Stromal cell of bone marrow (primary cell): ENCODE measurements around the gene BRD3OS.
A peak's percentile ranks its signal among the peaks of the same experiment; 100 is the strongest.
"Not testable (repeated sequence)": the region's sequence is repeated elsewhere in the genome, so short reads cannot be mapped to it uniquely, and the experiment has no call there.

ENCODE experiments used
- DNase-seq: peaks from one replicate; pipeline ENCODE4 v3.0.0-alpha.2; 2012; ENCODE audit warnings: low read depth

BRD3OS gene

GRCh38 chr9:134063571-134064450 lies 38.5 kb downstream of the BRD3OS start:
- DNase-seq = no peak

GRCh38 chr9:134064711-134065110 lies 39.4 kb downstream of the BRD3OS start:
- DNase-seq = no peak

- peak; percentile 31 for DNase-seq
These were observed 40.5 kb downstream of the BRD3OS start for GRCh38 chr9:134065612-134066419.

GRCh38 chr9:134066526-134066912 lies 41.2 kb downstream of the BRD3OS start:
- DNase-seq = no peak

GRCh38 chr9:134066913-134067851 lies 41.9 kb downstream of the BRD3OS start:
- no peak for DNase-seq

GRCh38 chr9:134067904-134068743 lies 42.8 kb downstream of the BRD3OS start, which contains the start of gene BRD3:
Gene BRD3, minus strand, starts transcription at chr9:134068026. Its CDS starts 14,549 bp downstream, at chr9:134053477.
- DNase-seq = peak; percentile 84

GRCh38 chr9:134068744-134069479 lies 43.6 kb downstream of the BRD3OS start:
- no peak for DNase-seq

GRCh38 chr9:134069480-134070399 lies 44.5 kb downstream of the BRD3OS start:
- no peak for DNase-seq

- no peak for DNase-seq
These were observed 45.9 kb downstream of the BRD3OS start for GRCh38 chr9:134071149-134071548.

GRCh38 chr9:134072683-134073082 lies 47.4 kb downstream of the BRD3OS start:
- not testable (repeated sequence) for DNase-seq

- DNase-seq = no peak
These were observed 48.2 kb downstream of the BRD3OS start for GRCh38 chr9:134073500-134073899.

- not testable (repeated sequence) for DNase-seq
These were observed 50.4 kb downstream of the BRD3OS start for GRCh38 chr9:134075689-134076088.

GRCh38 chr9:134076644-134077043 lies 51.4 kb downstream of the BRD3OS start:
- DNase-seq = no peak
